Inflammatory macrophage (primary cell): Measurements from ENCODE around the gene IL1RN.
"Not testable (repeated sequence)": the region's sequence is repeated elsewhere in the genome, so short reads cannot be mapped to it uniquely, and the experiment has no call there.

Experiments used
- DNase-seq, 2 donors: peaks; one replicate each; pipeline ENCODE4 v3.0.0-alpha.2; 2020 to 2022
- total RNA-seq, 18 experiments: gene quantifications; one replicate each; lab custom pipeline; 2026; ENCODE audit warnings: mixed read lengths in 6 of 18, inconsistent platforms in 2 of 18; lab: John Stamatoyannopoulos, UW

Gene IL1RN
- 255 to 4,098 (median 1,039) reads per million in 18 experiments for total RNA-seq

- DNase-seq = peak; percentile 93 to 95
These were observed at the start of gene IL1RN for GRCh38 chr2:113126845-113127645. TSS of gene IL1RN (plus strand) at chr2:113127598. CDS start at chr2:113127625, 27 bp downstream.

- no peak for DNase-seq
These were observed 49.5 kb upstream of the IL1RN start for GRCh38 chr2:113077921-113078320.

GRCh38 chr2:113078350-113078839 is 49.0 kb upstream of the IL1RN start:
- DNase-seq = peak in 1 of 2 donors; percentile 49

GRCh38 chr2:113079131-113079530 is 48.3 kb upstream of the IL1RN start:
- DNase-seq = no peak

- DNase-seq = peak; percentile 62 to 70
These were observed 47.3 kb upstream of the IL1RN start for GRCh38 chr2:113080134-113080533.

- DNase-seq = no peak
These were observed 45.7 kb upstream of the IL1RN start for GRCh38 chr2:113081488-113082210.

GRCh38 chr2:113083296-113083695 is 44.1 kb upstream of the IL1RN start:
- DNase-seq = peak; percentile 90 to 93

GRCh38 chr2:113084249-113085000 is 43.0 kb upstream of the IL1RN start:
- DNase-seq = peak; percentile 54 to 76

- DNase-seq = no peak
These were observed 41.9 kb upstream of the IL1RN start for GRCh38 chr2:113085542-113085941.

GRCh38 chr2:113088213-113088992 is 39.0 kb upstream of the IL1RN start:
- peak; percentile 45 to 61 for DNase-seq

- DNase-seq = peak; percentile 75 to 84
These were observed 37.5 kb upstream of the IL1RN start for GRCh38 chr2:113089916-113090315.

GRCh38 chr2:113091231-113091896 is 36.0 kb upstream of the IL1RN start:
- DNase-seq = peak; percentile 40 to 53

GRCh38 chr2:113092864-113093612 is 34.4 kb upstream of the IL1RN start:
- no peak for DNase-seq

- DNase-seq = peak; percentile 65 to 67
These were observed 33.8 kb upstream of the IL1RN start for GRCh38 chr2:113093613-113093977.

- DNase-seq = not testable (repeated sequence)
These were observed 31.1 kb upstream of the IL1RN start for GRCh38 chr2:113096306-113096705.

- DNase-seq = peak in 1 of 2 donors; percentile 62
These were observed 30.4 kb upstream of the IL1RN start for GRCh38 chr2:113096842-113097618.

- DNase-seq = peak in 1 of 2 donors; percentile 39
These were observed 29.4 kb upstream of the IL1RN start for GRCh38 chr2:113098041-113098440.

GRCh38 chr2:113098532-113098931 is 28.9 kb upstream of the IL1RN start:
- no peak for DNase-seq

- DNase-seq = no peak
These were observed 25.3 kb upstream of the IL1RN start for GRCh38 chr2:113102133-113102532.

- no peak for DNase-seq
These were observed 24.1 kb upstream of the IL1RN start for GRCh38 chr2:113103277-113103676.
